Uterus (tissue), 2 donors: Measurements from ENCODE around the gene DCPS.

Experiments used
- POLR2A ChIP-seq, 2 donors: fragments of 450-650 bp; IDR thresholded peaks; one replicate each; pipeline ENCODE4 v1.6.1; 2016; ENCODE audit warnings: antibody characterized with exemption in 2 of 2, mild to moderate bottlenecking in 1 of 2, moderate library complexity in 1 of 2
- TF ChIP-seq, protein P1 (sequence below), 4 experiments: fragments of 200-600 bp in 2 of 4; fragments of 450-650 bp in 2 of 4; sonication (generic) in 2 of 4; IDR thresholded peaks; one replicate each; pipeline ENCODE4 v1.5.1; 2016 to 2019; ENCODE audit warnings: antibody characterized with exemption in 4 of 4, mild to moderate bottlenecking in 2 of 4, moderate library complexity in 1 of 4

GRCh38 chr11:126312961-126313360 lies 9.1 kb downstream of the DCPS start:
- TF ChIP-seq, protein P1, sequence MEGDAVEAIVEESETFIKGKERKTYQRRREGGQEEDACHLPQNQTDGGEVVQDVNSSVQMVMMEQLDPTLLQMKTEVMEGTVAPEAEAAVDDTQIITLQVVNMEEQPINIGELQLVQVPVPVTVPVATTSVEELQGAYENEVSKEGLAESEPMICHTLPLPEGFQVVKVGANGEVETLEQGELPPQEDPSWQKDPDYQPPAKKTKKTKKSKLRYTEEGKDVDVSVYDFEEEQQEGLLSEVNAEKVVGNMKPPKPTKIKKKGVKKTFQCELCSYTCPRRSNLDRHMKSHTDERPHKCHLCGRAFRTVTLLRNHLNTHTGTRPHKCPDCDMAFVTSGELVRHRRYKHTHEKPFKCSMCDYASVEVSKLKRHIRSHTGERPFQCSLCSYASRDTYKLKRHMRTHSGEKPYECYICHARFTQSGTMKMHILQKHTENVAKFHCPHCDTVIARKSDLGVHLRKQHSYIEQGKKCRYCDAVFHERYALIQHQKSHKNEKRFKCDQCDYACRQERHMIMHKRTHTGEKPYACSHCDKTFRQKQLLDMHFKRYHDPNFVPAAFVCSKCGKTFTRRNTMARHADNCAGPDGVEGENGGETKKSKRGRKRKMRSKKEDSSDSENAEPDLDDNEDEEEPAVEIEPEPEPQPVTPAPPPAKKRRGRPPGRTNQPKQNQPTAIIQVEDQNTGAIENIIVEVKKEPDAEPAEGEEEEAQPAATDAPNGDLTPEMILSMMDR (IDR thresholded peaks at IDR 0.05): no peak
- no peak for TF ChIP-seq POLR2A (IDR thresholded peaks at IDR 0.05)
